Measurements from ENCODE around the gene PIEZO2.

Gene PIEZO2

DNA sequence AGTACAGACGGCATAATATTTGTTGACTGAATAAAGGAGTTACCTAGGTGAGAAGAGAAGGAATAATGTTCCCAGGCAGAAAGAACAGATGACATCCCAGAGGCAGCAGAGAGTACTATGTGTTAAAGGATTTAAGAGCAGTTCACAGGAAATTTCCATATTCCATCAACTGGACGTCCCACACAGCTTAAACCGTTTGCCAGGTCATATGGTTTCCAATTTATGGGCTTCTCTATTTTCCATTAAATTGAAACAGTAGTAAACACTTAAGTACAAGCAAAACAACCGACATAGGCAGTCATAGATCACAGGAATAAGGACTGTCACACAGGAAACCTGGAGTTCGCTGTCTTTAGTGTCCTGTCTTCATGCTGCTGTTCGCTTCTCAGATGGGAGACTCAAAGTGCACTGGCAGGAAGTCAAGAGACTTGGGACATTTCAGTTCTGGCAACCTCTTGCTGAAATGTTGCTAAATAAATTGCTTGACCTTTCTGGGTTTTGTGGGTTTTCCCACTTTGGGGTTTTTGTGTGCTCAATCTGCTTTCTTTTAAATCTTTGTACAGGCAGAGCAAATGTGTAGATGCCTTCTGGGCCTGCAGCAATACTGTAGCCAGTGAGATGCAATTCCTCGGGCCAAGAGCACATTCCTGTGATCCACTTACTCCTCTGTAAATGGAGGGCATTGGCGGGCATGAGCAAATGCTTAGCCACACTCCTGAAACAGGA lies 5.8 kb upstream of the PIEZO2 start:
- no peak for DNase-seq
- TF ChIP-seq, protein P1, sequence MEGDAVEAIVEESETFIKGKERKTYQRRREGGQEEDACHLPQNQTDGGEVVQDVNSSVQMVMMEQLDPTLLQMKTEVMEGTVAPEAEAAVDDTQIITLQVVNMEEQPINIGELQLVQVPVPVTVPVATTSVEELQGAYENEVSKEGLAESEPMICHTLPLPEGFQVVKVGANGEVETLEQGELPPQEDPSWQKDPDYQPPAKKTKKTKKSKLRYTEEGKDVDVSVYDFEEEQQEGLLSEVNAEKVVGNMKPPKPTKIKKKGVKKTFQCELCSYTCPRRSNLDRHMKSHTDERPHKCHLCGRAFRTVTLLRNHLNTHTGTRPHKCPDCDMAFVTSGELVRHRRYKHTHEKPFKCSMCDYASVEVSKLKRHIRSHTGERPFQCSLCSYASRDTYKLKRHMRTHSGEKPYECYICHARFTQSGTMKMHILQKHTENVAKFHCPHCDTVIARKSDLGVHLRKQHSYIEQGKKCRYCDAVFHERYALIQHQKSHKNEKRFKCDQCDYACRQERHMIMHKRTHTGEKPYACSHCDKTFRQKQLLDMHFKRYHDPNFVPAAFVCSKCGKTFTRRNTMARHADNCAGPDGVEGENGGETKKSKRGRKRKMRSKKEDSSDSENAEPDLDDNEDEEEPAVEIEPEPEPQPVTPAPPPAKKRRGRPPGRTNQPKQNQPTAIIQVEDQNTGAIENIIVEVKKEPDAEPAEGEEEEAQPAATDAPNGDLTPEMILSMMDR (IDR thresholded peaks at IDR 0.05; ENCODE audit: low read depth, low read length) = no peak
- Histone ChIP-seq H3K4me1 (no peaks in the 10 kb centered on the region), H3K36me3 (no peaks in the 10 kb centered on the region), H3K9me3 (no peaks in the 10 kb centered on the region), H3K27me3 (no peaks in the 10 kb centered on the region), H3K4me3 (ENCODE audit: low read depth, low read length) (no peak overlapping the region)

DNA sequence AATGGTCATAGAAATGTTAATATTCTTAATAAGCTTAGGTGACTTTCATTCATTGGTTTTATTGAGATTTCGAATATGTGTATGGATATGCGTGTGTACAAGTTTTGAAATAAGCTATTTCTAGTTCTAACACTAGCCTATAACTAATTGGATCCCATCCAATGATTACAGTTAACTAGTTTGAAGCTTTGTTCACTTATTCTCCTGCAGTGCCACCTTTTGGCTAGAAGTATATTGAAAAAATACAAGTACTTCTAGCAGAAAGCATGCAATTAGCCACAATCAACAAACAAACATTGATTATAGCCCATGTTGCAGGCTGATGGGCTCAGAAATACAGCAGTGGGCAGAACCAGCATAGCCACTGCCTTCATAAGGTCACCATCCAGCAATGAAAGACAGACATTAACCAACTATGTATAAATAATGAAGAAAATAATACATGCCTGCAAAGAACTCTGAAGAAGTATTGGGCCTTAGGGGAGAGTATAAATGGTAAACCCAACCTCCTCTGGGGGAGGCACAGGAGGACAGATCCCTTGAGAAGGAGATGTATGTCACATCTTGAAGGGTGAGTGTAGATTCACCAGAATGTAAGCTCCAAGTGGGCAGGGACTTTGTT lies 5.1 kb upstream of the PIEZO2 start:
- no peak overlapping the region for H3K4me3 ChIP-seq (ENCODE audit: low read depth, low read length)
- no peaks in the 10 kb centered on the region for H3K4me1 ChIP-seq
- TF ChIP-seq, protein P1 (IDR thresholded peaks at IDR 0.05; ENCODE audit: low read depth, low read length) = peak; percentile 46
- no peaks in the 10 kb centered on the region for H3K9me3 ChIP-seq
- DNase-seq = no peak
- no peaks in the 10 kb centered on the region for H3K36me3 ChIP-seq
- no peaks in the 10 kb centered on the region for H3K27me3 ChIP-seq

DNA sequence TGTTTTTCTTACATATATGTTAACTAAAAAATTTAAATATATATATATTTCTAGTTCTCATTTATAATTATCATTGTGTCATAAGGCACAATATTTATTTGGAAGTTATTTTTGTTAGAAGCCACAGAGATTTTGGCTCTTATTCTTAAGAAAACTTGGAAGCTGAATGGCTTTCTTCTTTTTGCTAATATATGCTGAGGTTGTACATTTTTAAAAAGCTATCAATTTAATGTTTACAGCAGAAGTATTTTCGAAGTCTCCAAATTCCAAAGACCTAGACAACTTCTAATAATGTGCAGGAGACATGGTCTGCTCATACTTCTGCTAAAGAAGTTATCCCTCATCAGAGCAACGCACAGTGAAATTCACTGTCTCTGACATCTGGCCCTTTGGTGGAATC lies 3.7 kb upstream of the PIEZO2 start:
- H3K4me1 ChIP-seq = no peaks in the 10 kb centered on the region
- H3K27me3 ChIP-seq = no peaks in the 10 kb centered on the region
- TF ChIP-seq, protein P1 (IDR thresholded peaks at IDR 0.05; ENCODE audit: low read depth, low read length) = no peak

DNA sequence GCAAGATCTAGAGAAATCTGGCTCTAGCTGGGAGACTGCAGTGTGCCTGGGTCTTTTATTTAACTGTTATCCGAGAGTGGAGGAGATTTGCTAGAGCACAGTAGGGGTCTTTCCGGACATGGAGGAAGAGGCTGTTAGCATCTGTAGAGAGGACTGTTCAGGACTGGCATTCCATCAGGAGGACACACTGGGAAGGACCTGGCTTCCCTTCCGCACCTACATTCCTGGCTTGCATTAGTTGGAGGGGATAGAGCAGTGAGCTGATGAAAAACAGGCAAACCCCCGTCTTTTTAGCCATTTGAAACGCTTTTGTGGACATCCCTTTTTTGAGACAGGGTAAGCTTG lies 874 bp upstream of the PIEZO2 start:
- no peak for DNase-seq
- Histone ChIP-seq H3K9me3 (no peaks in the 10 kb centered on the region), H3K36me3 (no peaks in the 10 kb centered on the region), H3K4me1 (no peaks in the 10 kb centered on the region), H3K27me3 (no peaks in the 10 kb centered on the region), H3K4me3 (ENCODE audit: low read depth, low read length) (no peak overlapping the region)
- TF ChIP-seq, protein P1 (IDR thresholded peaks at IDR 0.05; ENCODE audit: low read depth, low read length) = no peak

More for the DNA sequence above, 3.7 kb upstream of the PIEZO2 start:
- H3K9me3 ChIP-seq = no peaks in the 10 kb centered on the region
- no peak overlapping the region for H3K4me3 ChIP-seq (ENCODE audit: low read depth, low read length)
- H3K36me3 ChIP-seq = no peaks in the 10 kb centered on the region
- no peak for DNase-seq

DNA sequence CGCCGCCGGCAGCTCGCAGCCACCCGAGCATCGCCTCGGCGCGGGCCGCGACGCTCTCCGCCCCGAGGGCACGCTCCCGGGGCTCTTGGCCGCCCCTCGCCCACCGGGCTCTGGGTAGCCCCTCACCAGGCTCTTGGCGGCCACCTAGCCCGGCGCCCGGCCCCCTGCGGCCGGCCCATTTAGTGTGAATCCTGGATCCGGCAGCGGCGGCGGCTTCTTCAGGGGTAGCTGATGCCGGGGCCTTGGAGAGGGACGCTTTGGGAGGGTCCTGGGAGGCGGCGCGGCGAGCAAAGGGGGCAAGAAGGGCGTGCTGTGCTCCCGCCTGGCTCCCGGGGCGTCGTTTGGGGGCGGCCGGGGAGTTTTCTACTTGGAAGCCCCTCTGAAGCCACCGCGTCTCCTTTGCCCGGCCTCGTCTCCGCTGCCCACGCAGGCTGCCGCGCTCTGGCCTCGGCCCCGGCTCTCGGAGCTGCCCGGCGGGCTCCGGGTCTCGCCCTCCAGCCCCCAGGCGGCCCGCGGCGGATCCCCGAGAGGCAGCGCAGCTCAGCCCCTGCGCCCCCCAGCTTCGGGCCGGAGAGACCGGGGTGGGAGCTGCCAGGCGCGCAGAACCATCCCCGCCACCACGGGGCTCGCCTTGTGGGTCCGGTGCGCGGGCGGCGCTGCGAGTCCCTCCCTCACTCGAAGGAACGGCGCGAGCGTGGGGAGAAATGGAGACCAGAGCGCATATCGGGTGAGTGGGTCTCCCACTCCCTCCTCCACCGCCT lies 509 bp downstream of the PIEZO2 start:
- no peak overlapping the region for H3K4me3 ChIP-seq (ENCODE audit: low read depth, low read length)
- no peak for DNase-seq
- TF ChIP-seq, protein P1 (IDR thresholded peaks at IDR 0.05; ENCODE audit: low read depth, low read length) = no peak
- no peaks in the 10 kb centered on the region for H3K36me3 ChIP-seq
- H3K4me1 ChIP-seq = no peaks in the 10 kb centered on the region
- H3K27me3 ChIP-seq = no peaks in the 10 kb centered on the region
- no peaks in the 10 kb centered on the region for H3K9me3 ChIP-seq
